Naive thymus-derived CD8-positive, alpha-beta T cell (primary cell): ENCODE data around the gene ENPP7. TPM values are rescaled to one million over a fixed set of nuclear protein-coding genes. Genes with fewer than 3 reads are reported as not detected.

Experiments
- ATAC-seq, 2 donors: fragments of 150-1000 bp; cut with Tn5 transposase in 1 of 2; sonication (Bioruptor Pico), chemical (Tn5 transposase) in 1 of 2; 1 replicate in 1 of 2; 2 replicates in 1 of 2; pipeline ENCODE4 v1.10.0; 2021; ENCODE audit warnings: mild to moderate bottlenecking in 2 of 2, moderate library complexity in 2 of 2
- POLR2A ChIA-PET: fragments of 350-600 bp; sonication (Branson Sonifier 250); formaldehyde crosslinking; loops from one replicate; lab custom pipeline; 2021; ENCODE audit warnings: antibody characterized with exemption; lab: Charles Lee
- DNase-seq, 10 donors: peaks; one replicate each; pipeline versions ENCODE4 v3.0.0 to v3.0.0-alpha.2; 2020 to 2022
- H3K27ac Mint-ChIP-seq, 10 donors: one replicate each; pipeline ENCODE4 v1.8.0; 2020 to 2022; ENCODE audit warnings: mild to moderate bottlenecking in 10 of 10, mixed read lengths in 10 of 10, moderate library complexity in 4 of 10, inconsistent platforms in 1 of 10
- H3K27me3 Mint-ChIP-seq, 5 donors: one replicate each; pipeline ENCODE4 v1.8.0; 2021 to 2022; ENCODE audit warnings: mixed read lengths in 5 of 5
- H3K36me3 Mint-ChIP-seq, 3 donors: one replicate each; pipeline ENCODE4 v1.8.0; 2020 to 2022; ENCODE audit warnings: mixed read lengths in 3 of 3, mild to moderate bottlenecking in 2 of 3, inconsistent platforms in 1 of 3
- H3K4me1 Mint-ChIP-seq, 4 donors: one replicate each; pipeline ENCODE4 v1.8.0; 2021 to 2022; ENCODE audit warnings: mixed read lengths in 4 of 4
- H3K4me3 Mint-ChIP-seq, 10 donors: one replicate each; pipeline ENCODE4 v1.8.0; 2020 to 2022; ENCODE audit warnings: mild to moderate bottlenecking in 10 of 10, mixed read lengths in 10 of 10, moderate library complexity in 6 of 10, inconsistent platforms in 1 of 10
- H3K9me3 Mint-ChIP-seq, 9 donors: one replicate each; pipeline ENCODE4 v1.8.0; 2020 to 2022; ENCODE audit warnings: mixed read lengths in 9 of 9, mild to moderate bottlenecking in 3 of 9, inconsistent platforms in 1 of 9, moderate library complexity in 1 of 9
- polyA plus RNA-seq, 3 donors: library from polyadenylated mRNA; unstranded; fragments of 300-500 nt; fragmentation: Illumina TruSeq; gene quantifications; one replicate each; pipeline ENCODE4 v1.2.3, GENCODE V29; 2021
- total RNA-seq, 8 experiments: library from RNA in 2 of 8; stranded (reverse) in 2 of 8; gene quantifications; one replicate each; pipeline ENCODE4 v1.2.3 and lab custom pipeline; 2021 to 2026

ENPP7 gene
- total and polyA plus RNA-seq, 5 experiments from 2014 or later: 0.29 TPM; not detected in 4

GRCh38 chr17:79740413-79740812 is 9.7 kb downstream of the ENPP7 start:
- Mint-ChIP-seq H3K36me3 (no peaks in the 10 kb centered on the region), H3K27me3 (peaks cover 9 to 44% (median 22%) of the 10 kb centered on the region in 5 donors), H3K4me3 (no peak overlapping the region), H3K27ac (no peak overlapping the region), H3K4me1 (peaks cover 0 to 9% (median 3%) of the 10 kb centered on the region in 4 donors), H3K9me3 (no peaks in the 10 kb centered on the region)
- DNase-seq (no peak), ATAC-seq (no peak)
- POLR2A ChIA-PET: no interaction called here

GRCh38 chr17:79741401-79741750 is 10.6 kb downstream of the ENPP7 start:
- no peak for ATAC-seq
- H3K4me1 Mint-ChIP-seq: peaks cover 3 to 17% (median 8%) of the 10 kb centered on the region in 4 donors
- no peaks in the 10 kb centered on the region for H3K9me3 Mint-ChIP-seq
- H3K4me3 Mint-ChIP-seq: no peak overlapping the region
- no peaks in the 10 kb centered on the region for H3K36me3 Mint-ChIP-seq
- no peak for DNase-seq
- peaks cover 10 to 43% (median 22%) of the 10 kb centered on the region in 5 donors for H3K27me3 Mint-ChIP-seq
- H3K27ac Mint-ChIP-seq: no peak overlapping the region
- POLR2A ChIA-PET: interaction anchor here (1.0 to 1.2 kb wide), 4 partner anchors 101 to 252 kb away, joined by 3 to 4 read pairs (median 4); no protein-coding TSS in a partner anchor

GRCh38 chr17:79741751-79742588 is 11.2 kb downstream of the ENPP7 start:
- peak overlapping the region in 3 of 10 donors; percentile 5 to 26 (median 23) for H3K4me3 Mint-ChIP-seq
- H3K36me3 Mint-ChIP-seq: no peaks in the 10 kb centered on the region
- ATAC-seq: peak; percentile 63 to 70
- H3K4me1 Mint-ChIP-seq: peaks cover 3 to 22% (median 10%) of the 10 kb centered on the region in 4 donors
- DNase-seq: peak; percentile 54 to 79 (median 75)
- H3K9me3 Mint-ChIP-seq: no peaks in the 10 kb centered on the region
- H3K27ac Mint-ChIP-seq: no peak overlapping the region
- POLR2A ChIA-PET: interaction anchor here (1.0 to 1.2 kb wide), 4 partner anchors 101 to 252 kb away, joined by 3 to 4 read pairs (median 4); no protein-coding TSS in a partner anchor
- peaks cover 10 to 45% (median 22%) of the 10 kb centered on the region in 5 donors for H3K27me3 Mint-ChIP-seq

- Mint-ChIP-seq H3K9me3 (no peaks in the 10 kb centered on the region), H3K27me3 (peaks cover 13 to 49% (median 27%) of the 10 kb centered on the region in 5 donors), H3K4me3 (no peak overlapping the region), H3K36me3 (no peaks in the 10 kb centered on the region), H3K4me1 (peaks cover 3 to 26% (median 15%) of the 10 kb centered on the region in 4 donors), H3K27ac (no peak overlapping the region)
- no peak for DNase-seq
- POLR2A ChIA-PET: interaction anchor here (1.0 kb wide), 1 partner anchor 232 kb away, joined by 3 read pairs; no protein-coding TSS in a partner anchor
- ATAC-seq: no peak
These were observed 11.8 kb downstream of the ENPP7 start for GRCh38 chr17:79742589-79742918.

GRCh38 chr17:79742951-79743476 is 12.3 kb downstream of the ENPP7 start:
- H3K27me3 Mint-ChIP-seq: peaks cover 16 to 50% (median 31%) of the 10 kb centered on the region in 5 donors

GRCh38 chr17:79743614-79744013 is 12.9 kb downstream of the ENPP7 start:
- POLR2A ChIA-PET: no interaction called here
- DNase-seq (no peak), ATAC-seq (no peak)
- Mint-ChIP-seq H3K27ac (no peak overlapping the region), H3K4me1 (peaks cover 7 to 29% (median 20%) of the 10 kb centered on the region in 4 donors), H3K36me3 (no peaks in the 10 kb centered on the region), H3K4me3 (no peak overlapping the region), H3K27me3 (peaks cover 16 to 48% (median 29%) of the 10 kb centered on the region in 5 donors), H3K9me3 (no peaks in the 10 kb centered on the region)

More at GRCh38 chr17:79742951-79743476, 12.3 kb downstream of the ENPP7 start:
- Mint-ChIP-seq H3K4me3 (no peak overlapping the region), H3K9me3 (no peaks in the 10 kb centered on the region), H3K27ac (no peak overlapping the region), H3K36me3 (no peaks in the 10 kb centered on the region), H3K4me1 (peaks cover 7 to 29% (median 20%) of the 10 kb centered on the region in 4 donors)
- DNase-seq (no peak), ATAC-seq (no peak)
- POLR2A ChIA-PET: no interaction called here

- POLR2A ChIA-PET: interaction anchor here (0.5 to 0.8 kb wide), 2 partner anchors 49 to 251 kb away, joined by 3 read pairs; no protein-coding TSS in a partner anchor
- ATAC-seq (no peak), DNase-seq (no peak)
- peak overlapping the region in 8 of 10 donors; percentile 32 to 73 (median 56) for H3K4me3 Mint-ChIP-seq
- H3K27ac Mint-ChIP-seq: peak overlapping the region in 4 of 10 donors; percentile 5 to 70 (median 56)
- H3K9me3 Mint-ChIP-seq: no peaks in the 10 kb centered on the region
- H3K27me3 Mint-ChIP-seq: peaks cover 14 to 37% (median 29%) of the 10 kb centered on the region in 5 donors
- peaks cover 5 to 26% (median 20%) of the 10 kb centered on the region in 4 donors for H3K4me1 Mint-ChIP-seq
- H3K36me3 Mint-ChIP-seq: no peaks in the 10 kb centered on the region
These were observed 14.9 kb downstream of the ENPP7 start for GRCh38 chr17:79745641-79746105.

GRCh38 chr17:79746889-79747507 is 16.3 kb downstream of the ENPP7 start:
- H3K27me3 Mint-ChIP-seq: peaks cover 24 to 44% (median 41%) of the 10 kb centered on the region in 5 donors
- peaks cover 5 to 26% (median 20%) of the 10 kb centered on the region in 4 donors for H3K4me1 Mint-ChIP-seq

GRCh38 chr17:79747508-79748294 is 17.0 kb downstream of the ENPP7 start:
- ATAC-seq (peak; percentile 38 to 42), DNase-seq (peak in 3 of 10 donors; percentile 23 to 26 (median 24))
- Mint-ChIP-seq H3K9me3 (no peaks in the 10 kb centered on the region), H3K27me3 (peaks cover 24 to 44% (median 41%) of the 10 kb centered on the region in 5 donors), H3K36me3 (no peaks in the 10 kb centered on the region), H3K4me1 (peaks cover 4 to 24% (median 20%) of the 10 kb centered on the region in 4 donors), H3K4me3 (peak overlapping the region; percentile 25 to 77 (median 54)), H3K27ac (no peak overlapping the region)
- POLR2A ChIA-PET: no interaction called here

More at GRCh38 chr17:79746889-79747507, 16.3 kb downstream of the ENPP7 start:
- Mint-ChIP-seq H3K4me3 (peak overlapping the region in 8 of 10 donors; percentile 24 to 77 (median 46)), H3K36me3 (no peaks in the 10 kb centered on the region), H3K9me3 (no peaks in the 10 kb centered on the region), H3K27ac (peak overlapping the region in 1 of 10 donors; percentile 24)
- ATAC-seq (no peak), DNase-seq (no peak)
- POLR2A ChIA-PET: no interaction called here

- Mint-ChIP-seq H3K4me1 (peaks cover 4 to 24% (median 20%) of the 10 kb centered on the region in 4 donors), H3K27ac (no peak overlapping the region), H3K27me3 (peaks cover 24 to 44% (median 41%) of the 10 kb centered on the region in 5 donors), H3K9me3 (no peaks in the 10 kb centered on the region), H3K36me3 (no peaks in the 10 kb centered on the region), H3K4me3 (peak overlapping the region in 3 of 10 donors; percentile 9 to 77 (median 11))
- ATAC-seq: peak in 1 of 2 donors; percentile 7
- DNase-seq: no peak
- POLR2A ChIA-PET: no interaction called here
These were observed 17.8 kb downstream of the ENPP7 start for GRCh38 chr17:79748295-79749099.

- no peak for ATAC-seq
- no peaks in the 10 kb centered on the region for H3K36me3 Mint-ChIP-seq
These were observed 18.5 kb downstream of the ENPP7 start for GRCh38 chr17:79749156-79749815.

More at GRCh38 chr17:79749156-79749815, 18.5 kb downstream of the ENPP7 start:
- Mint-ChIP-seq H3K27ac (no peak overlapping the region), H3K9me3 (no peaks in the 10 kb centered on the region), H3K4me3 (no peak overlapping the region), H3K4me1 (peaks cover 4 to 24% (median 20%) of the 10 kb centered on the region in 4 donors), H3K27me3 (peaks cover 24 to 46% (median 44%) of the 10 kb centered on the region in 5 donors)
- no peak for DNase-seq
- POLR2A ChIA-PET: interaction anchor here (0.5 kb wide), 1 partner anchor 12 kb away, joined by 4 read pairs; no protein-coding TSS in a partner anchor
